GM18868 (cell line): ENCODE measurements around the gene RNF220.
"Not testable (repeated sequence)": the region's sequence is repeated elsewhere in the genome, so short reads cannot be mapped to it uniquely, and the experiment has no call there.

Source experiments
- ATAC-seq: cut with Tn5 transposase; IDR thresholded peaks from one replicate; pipeline ENCODE4 v1.9.1; 2021; ENCODE audit warnings: mild to moderate bottlenecking, moderate library complexity; ENCODE audit not compliant: unreplicated experiment

Gene RNF220

GRCh38 chr1:44544960-44545359 lies 139.9 kb downstream of the RNF220 start:
- no peak for ATAC-seq

GRCh38 chr1:44545961-44546360 lies 140.9 kb downstream of the RNF220 start:
- ATAC-seq = no peak

- ATAC-seq = no peak
These were observed 141.5 kb downstream of the RNF220 start for GRCh38 chr1:44546403-44547053.

GRCh38 chr1:44547361-44547760 lies 142.3 kb downstream of the RNF220 start:
- no peak for ATAC-seq

- no peak for ATAC-seq
These were observed 142.8 kb downstream of the RNF220 start for GRCh38 chr1:44547837-44548236.

- no peak for ATAC-seq
These were observed 144.5 kb downstream of the RNF220 start for GRCh38 chr1:44549510-44549909.

- ATAC-seq = no peak
These were observed 148.2 kb downstream of the RNF220 start for GRCh38 chr1:44553127-44553758.

GRCh38 chr1:44553771-44554170 lies 148.7 kb downstream of the RNF220 start:
- no peak for ATAC-seq

- no peak for ATAC-seq
These were observed 149.7 kb downstream of the RNF220 start for GRCh38 chr1:44554706-44555105.

GRCh38 chr1:44557778-44558177 lies 152.7 kb downstream of the RNF220 start:
- no peak for ATAC-seq

- no peak for ATAC-seq
These were observed 153.8 kb downstream of the RNF220 start for GRCh38 chr1:44558883-44559282.

- no peak for ATAC-seq
These were observed 154.3 kb downstream of the RNF220 start for GRCh38 chr1:44559330-44559729.

- no peak for ATAC-seq
These were observed 154.9 kb downstream of the RNF220 start for GRCh38 chr1:44559913-44560312.

GRCh38 chr1:44560696-44561095 lies 155.6 kb downstream of the RNF220 start:
- ATAC-seq = not testable (repeated sequence)

GRCh38 chr1:44565259-44565750 lies 160.2 kb downstream of the RNF220 start:
- ATAC-seq = no peak

- no peak for ATAC-seq
These were observed 160.8 kb downstream of the RNF220 start for GRCh38 chr1:44565833-44566232.

- no peak for ATAC-seq
These were observed 161.4 kb downstream of the RNF220 start for GRCh38 chr1:44566281-44567046.

- no peak for ATAC-seq
These were observed 163.3 kb downstream of the RNF220 start for GRCh38 chr1:44568128-44568900.

GRCh38 chr1:44569491-44569890 lies 164.4 kb downstream of the RNF220 start:
- no peak for ATAC-seq

GRCh38 chr1:44571712-44572571 lies 166.9 kb downstream of the RNF220 start:
- no peak for ATAC-seq
